NCI-H526 (cell line): Measurements from ENCODE around the gene THOC7.

Experiments
- DNase-seq, 2 experiments: peaks; one replicate each; lab custom pipeline; 2025; lab: John Stamatoyannopoulos, UW

THOC7 gene

DNA sequence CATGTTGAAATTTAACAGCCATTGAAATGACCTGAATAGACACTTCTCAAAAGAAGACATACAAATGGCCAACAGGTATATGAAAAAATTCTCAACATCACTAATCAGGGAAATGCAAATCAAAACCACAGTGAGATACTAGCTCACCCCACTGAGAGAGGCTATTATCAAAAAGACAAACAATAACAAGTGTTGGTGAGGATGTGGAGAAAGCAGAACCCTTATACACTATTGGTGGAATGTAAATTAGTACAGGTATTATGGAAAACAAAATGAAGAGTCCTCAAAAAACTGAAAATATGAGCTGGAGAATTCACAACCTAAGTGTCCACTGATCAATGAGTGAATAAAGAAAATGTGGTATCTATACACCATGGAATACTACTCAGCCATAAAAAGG is 21.5 kb downstream of the THOC7 start:
- no peak for DNase-seq

- DNase-seq = no peak
These were observed 21.9 kb downstream of the THOC7 start for GRCh38 chr3:63841704-63842103.

DNA sequence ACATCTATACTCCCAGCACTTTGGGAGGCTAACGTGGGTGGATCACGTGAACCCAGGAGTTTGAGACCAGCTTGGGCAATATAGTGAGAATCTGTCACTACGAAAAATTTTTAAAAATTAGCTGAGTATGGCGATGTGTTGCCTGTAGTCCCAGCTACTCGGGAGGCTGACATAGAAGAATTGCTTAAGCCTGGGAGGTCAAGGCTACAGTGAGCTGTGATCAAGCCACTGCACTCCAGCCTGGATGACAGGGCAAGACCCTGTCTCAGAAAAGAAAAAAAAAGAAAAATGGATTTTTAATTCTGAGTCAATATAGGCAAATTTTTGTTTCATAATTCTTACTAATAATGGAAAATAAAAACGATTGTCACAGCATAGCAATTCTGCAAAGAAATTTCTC is 31.2 kb downstream of the THOC7 start:
- DNase-seq = no peak

GRCh38 chr3:63830526-63830925 is 33.1 kb downstream of the THOC7 start:
- DNase-seq = no peak

DNA sequence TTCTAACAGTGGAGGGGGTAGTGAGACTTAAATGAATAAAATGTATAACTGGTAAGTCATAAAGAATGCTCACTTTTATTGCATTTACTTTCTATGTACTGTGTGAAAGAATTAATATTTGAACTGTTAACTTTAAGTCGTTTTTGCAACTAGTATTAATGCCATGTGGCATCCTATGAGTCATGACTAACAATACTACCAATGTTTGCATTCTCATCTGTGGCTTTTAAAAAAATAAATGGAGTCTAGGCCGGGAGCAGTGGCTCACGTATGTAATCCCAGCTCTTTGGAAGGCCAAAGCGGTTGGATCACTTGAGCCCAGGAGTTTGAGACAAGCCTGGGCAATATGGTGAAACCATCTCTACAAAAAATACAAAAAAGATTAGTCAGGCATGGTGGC is 39.3 kb downstream of the THOC7 start:
- no peak for DNase-seq

DNA sequence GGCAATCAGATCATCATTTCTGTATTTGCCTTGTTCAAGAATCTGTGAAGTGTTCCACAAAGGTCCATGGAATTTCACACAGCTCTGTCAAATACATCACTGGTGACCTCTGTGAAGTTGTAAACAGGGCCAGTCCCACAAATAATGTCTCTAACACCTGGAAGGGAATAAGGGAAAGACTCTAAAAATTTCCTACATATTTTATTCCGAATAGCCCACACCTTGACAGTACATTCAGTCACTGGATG is 44.5 kb downstream of the THOC7 start, which contains the start of gene C3orf49:
TSS of gene C3orf49 (plus strand) at position 149 of the 248 bp plus-strand sequence. CDS start 173 bp downstream, outside the sequence.
- no peak for DNase-seq

GRCh38 chr3:63818282-63819150 is 45.1 kb downstream of the THOC7 start:
- DNase-seq = peak; percentile 27 to 63

DNA sequence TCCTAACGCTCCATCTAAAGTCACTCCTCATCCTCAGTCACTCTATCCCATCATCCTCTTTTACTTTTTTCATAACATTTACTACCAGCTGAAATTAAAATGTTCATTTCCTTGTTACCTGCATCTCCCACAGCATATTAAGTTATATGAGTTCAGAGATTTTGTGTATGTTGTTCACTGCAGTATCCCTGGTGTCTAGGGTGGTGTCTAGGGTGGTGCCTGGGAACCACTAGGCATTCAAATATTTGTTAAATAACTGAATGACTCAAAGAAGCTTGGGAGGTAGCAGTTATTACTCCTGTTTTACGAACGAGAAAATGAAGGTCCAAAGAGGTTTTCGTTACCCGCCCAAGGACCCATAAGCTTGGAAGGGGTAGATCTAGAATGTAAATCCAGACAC is 46.4 kb downstream of the THOC7 start:
- no peak for DNase-seq

- no peak for DNase-seq
These were observed 49.4 kb downstream of the THOC7 start for GRCh38 chr3:63814237-63814636.

- no peak for DNase-seq
These were observed 54.0 kb downstream of the THOC7 start for GRCh38 chr3:63809607-63810006.

DNA sequence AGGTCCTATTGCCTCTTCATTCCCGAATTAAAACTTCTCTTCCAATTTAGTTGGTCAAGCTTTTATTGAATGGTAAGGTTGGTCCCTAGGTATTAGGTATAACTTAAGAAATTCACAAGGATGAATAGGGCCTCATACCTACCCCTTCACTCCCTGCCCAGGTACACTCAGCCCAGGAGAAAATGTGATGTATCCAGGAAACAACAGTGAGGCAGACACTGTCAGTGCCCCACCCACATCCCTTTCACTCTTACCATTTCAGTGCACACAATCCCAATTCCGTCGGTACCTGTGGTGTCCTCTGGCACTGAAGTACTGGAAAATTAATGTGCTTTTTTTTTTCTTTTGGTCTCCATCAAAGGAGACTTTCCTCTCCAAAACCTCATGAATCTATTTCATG is 55.0 kb downstream of the THOC7 start:
- no peak for DNase-seq

GRCh38 chr3:63807961-63808565 is 55.5 kb downstream of the THOC7 start:
- DNase-seq = no peak

- no peak for DNase-seq
These were observed 59.7 kb downstream of the THOC7 start for GRCh38 chr3:63803911-63804310.

GRCh38 chr3:63800097-63800496 is 63.5 kb downstream of the THOC7 start:
- no peak for DNase-seq

GRCh38 chr3:63798949-63799348 is 64.7 kb downstream of the THOC7 start:
- peak in 1 of 2 experiments; percentile 17 for DNase-seq

- DNase-seq = no peak
These were observed 65.1 kb downstream of the THOC7 start for GRCh38 chr3:63798544-63798943.

DNA sequence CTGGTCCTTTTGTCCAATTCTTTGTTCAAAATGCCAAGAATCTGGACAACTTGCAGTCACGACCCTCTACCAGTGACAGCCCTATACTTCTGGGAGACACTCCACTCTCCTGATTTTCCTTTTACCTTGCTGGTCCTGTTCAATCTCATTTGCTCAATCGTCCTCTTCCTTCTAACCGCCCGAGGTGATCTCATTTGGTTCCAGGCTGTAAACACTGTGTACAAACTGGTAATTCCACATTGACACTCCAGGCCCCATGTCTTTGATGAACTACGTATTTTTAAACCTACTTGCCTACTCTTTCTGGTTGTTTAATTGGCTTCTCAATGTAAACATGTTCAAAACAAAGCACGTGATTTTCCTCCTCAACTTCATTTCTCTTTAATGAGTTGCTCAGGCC is 68.2 kb downstream of the THOC7 start:
- no peak for DNase-seq

- peak in 1 of 2 experiments; percentile 23 for DNase-seq
These were observed 71.6 kb downstream of the THOC7 start for GRCh38 chr3:63791974-63792373.
